Left lobe of liver (tissue), 2 donors: ENCODE results near the gene SLC35B2. TPM values are rescaled to one million over a fixed set of nuclear protein-coding genes. Genes with fewer than 3 reads are reported as not detected.
A peak's percentile ranks its signal among the peaks of the same experiment; 100 is the strongest.

Experiments
- ATAC-seq: fragments of 200-7000 bp; cut with Tn5 transposase; one replicate; pipeline ENCODE4 v1.9.1; 2020; ENCODE audit warnings: mild to moderate bottlenecking, moderate library complexity
- DNase-seq: peaks from one replicate; pipeline ENCODE4 v3.0.0-alpha.2; 2020; ENCODE audit warnings: low spot score
- total RNA-seq: library from RNA; stranded (reverse); gene quantifications from one replicate; pipeline ENCODE4 v1.2.1, GENCODE V29; 2021
- donor health status: DM: no; HTN: no; CAD: no; lungs with moderate emphysema.
- donor health status: DM: no; HTN: yes; CAD: no.

The SLC35B2 gene
- total RNA-seq, 1 donor from 2014 or later, result 18.4 TPM

DNA sequence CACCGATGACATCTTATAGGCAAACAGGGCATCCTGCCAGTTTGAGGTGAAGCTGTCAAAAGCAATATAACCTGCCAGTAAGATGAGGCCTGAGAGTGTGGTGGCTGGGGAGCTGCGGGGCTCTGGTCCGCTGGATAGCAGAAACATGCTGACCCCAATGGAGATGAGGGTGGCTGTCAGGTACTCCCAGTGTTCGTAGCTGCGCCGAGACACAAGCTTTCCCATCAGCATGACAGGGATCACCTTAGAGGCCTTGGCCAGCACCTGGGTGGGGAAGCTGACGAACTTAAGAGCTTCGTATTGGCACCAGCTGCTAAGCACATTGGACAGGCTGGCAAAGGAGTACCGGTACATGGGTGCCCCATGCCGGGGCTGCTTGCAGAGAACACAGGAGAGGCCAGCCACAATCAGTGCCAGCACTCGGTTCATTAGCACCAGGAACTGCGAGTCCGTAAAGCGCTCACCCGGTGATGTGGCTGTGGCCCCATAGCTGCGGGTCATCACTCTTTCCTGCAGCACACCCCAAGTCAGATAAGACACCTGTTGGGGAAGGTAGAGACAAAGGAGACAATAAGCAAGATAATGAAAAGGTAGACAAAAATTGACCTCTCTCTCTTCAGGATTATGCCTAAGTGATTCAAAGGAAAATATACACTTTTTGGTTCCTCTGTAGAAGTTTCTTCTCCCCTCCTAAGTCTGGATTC lies 2.1 kb downstream of the SLC35B2 start:
- ATAC-seq, result no peak
- DNase-seq, result no peak

DNA sequence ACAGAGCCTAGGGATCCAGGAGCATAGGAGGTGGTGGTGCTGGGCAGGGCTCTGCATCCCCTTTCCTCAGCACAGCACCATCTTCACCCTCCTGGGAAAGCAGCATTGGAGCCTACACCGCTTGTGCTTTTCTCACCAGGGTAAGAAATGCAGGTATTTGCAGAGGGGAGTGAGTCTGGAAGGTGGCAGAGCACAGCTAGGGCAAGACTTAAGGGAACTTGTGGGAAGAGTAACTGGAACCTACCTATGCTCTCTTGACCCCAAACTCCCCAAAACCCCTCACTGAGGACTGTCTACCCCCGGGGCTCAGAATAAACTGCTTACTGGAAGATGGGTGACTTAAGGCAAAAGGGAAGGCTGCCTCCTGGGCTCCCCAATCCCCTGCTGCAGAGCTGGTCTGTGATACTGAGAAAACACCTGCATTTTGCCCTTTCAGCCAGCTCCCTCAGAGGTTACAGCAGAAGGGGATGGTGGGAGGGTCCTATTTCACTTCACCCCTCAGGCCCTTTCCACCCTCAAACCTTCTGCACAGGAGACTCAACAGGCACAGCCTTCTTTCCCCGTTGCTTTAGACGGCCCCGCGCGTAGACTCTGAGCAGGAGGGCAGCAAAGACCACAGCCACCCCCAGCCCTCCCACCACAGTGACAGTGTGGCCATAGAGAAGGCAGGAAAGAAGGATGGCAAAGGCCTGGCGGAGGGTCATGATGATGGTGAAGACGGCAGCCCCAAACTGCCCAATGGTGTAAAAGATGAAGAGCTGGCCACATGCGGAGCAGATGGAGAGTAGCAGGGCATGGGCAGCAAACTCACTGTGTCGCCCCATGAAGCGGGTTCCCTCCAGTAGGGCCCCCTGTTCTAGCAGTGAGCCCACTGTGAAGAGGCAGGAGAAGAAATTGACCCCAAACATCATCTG lies 2.9 kb downstream of the SLC35B2 start:
- DNase-seq (no peak), ATAC-seq (no peak)

DNA sequence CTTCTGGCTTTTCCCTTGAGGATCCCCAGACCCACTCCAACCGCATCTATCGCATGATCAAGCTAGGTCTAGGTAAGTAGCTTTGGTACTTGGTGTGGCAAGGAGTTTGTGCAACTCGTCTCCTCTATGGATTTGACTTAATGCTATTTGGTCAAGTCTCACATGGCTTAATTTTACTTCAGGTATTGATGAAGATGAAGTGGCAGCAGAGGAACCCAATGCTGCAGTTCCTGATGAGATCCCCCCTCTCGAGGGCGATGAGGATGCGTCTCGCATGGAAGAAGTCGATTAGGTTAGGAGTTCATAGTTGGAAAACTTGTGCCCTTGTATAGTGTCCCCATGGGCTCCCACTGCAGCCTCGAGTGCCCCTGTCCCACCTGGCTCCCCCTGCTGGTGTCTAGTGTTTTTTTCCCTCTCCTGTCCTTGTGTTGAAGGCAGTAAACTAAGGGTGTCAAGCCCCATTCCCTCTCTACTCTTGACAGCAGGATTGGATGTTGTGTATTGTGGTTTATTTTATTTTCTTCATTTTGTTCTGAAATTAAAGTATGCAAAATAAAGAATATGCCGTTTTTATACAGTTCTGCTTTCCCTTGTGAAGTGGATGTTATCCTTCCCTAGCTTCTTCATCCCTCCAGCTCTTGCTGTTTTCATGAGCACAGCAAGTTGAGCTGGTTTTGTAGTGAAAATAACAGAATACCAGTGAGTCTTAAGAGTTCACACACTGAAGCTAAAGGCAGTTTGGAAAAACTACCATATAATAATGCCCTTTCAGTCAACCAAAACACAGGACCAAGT lies 3.8 kb downstream of the SLC35B2 start:
- ATAC-seq (peak; percentile 9), DNase-seq (no peak)

DNA sequence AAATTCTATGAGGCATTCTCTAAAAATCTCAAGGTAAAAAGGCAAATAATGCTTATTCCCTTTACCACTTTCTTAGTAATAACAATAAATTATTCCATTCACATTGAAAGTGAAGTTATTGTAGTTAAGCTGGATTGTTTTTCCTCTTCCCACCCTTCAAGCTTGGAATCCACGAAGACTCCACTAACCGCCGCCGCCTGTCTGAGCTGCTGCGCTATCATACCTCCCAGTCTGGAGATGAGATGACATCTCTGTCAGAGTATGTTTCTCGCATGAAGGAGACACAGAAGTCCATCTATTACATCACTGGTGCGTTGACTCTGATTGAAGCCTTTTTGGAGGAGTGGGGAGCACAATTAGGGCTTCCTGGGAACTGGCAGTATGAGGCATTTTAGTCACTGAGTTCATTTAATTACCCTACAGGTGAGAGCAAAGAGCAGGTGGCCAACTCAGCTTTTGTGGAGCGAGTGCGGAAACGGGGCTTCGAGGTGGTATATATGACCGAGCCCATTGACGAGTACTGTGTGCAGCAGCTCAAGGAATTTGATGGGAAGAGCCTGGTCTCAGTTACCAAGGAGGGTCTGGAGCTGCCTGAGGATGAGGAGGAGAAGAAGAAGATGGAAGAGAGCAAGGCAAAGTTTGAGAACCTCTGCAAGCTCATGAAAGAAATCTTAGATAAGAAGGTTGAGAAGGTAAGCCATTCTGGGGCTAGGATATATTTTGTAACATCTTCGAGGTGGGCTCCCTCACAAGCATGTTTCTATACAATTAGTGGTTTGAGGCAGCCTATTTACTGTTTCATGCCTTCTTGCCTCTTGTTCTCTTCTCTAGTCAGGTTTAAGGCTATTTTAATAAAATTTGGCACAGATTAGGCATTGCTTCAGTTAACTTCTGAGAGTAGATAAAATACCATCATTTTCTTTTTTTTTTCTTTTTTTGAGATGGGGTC lies 5.5 kb downstream of the SLC35B2 start:
- DNase-seq (no peak), ATAC-seq (no peak)

DNA sequence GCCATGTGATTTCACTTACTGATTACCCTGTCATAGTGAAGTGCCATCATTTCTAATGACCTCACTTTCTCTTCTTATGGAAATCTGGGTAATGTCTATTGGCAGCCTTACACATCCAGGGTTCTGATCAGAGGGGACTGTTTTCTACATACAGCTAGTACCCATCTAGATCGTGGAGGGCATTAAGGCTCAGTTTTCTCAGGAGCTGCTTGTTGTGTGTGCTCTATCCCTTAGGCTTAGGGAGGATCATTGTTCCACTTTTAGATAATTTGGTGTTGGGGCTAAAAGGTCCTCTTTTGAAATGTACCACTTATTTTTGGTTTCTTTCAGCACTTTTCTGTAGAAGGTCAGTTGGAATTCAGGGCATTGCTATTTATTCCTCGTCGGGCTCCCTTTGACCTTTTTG lies 6.6 kb downstream of the SLC35B2 start:
- no peak for DNase-seq

DNA sequence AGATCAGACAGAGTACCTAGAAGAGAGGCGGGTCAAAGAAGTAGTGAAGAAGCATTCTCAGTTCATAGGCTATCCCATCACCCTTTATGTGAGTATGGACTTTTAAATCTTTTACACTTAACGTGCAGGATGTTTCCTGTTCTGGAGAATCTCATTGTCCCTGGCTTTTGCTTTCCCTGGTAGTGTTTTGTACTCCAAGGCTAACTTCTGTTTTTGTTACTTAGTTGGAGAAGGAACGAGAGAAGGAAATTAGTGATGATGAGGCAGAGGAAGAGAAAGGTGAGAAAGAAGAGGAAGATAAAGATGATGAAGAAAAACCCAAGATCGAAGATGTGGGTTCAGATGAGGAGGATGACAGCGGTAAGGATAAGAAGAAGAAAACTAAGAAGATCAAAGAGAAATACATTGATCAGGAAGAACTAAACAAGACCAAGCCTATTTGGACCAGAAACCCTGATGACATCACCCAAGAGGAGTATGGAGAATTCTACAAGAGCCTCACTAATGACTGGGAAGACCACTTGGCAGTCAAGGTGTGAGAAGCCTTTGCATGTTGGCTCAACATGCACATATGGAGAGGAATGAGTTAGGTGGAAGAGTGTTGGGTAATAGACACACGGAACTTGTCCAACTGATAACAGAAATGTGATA lies 7.1 kb downstream of the SLC35B2 start:
- no peak for ATAC-seq
- DNase-seq, result no peak

More for the DNA sequence above, 6.6 kb downstream of the SLC35B2 start:
- ATAC-seq, result no peak

DNA sequence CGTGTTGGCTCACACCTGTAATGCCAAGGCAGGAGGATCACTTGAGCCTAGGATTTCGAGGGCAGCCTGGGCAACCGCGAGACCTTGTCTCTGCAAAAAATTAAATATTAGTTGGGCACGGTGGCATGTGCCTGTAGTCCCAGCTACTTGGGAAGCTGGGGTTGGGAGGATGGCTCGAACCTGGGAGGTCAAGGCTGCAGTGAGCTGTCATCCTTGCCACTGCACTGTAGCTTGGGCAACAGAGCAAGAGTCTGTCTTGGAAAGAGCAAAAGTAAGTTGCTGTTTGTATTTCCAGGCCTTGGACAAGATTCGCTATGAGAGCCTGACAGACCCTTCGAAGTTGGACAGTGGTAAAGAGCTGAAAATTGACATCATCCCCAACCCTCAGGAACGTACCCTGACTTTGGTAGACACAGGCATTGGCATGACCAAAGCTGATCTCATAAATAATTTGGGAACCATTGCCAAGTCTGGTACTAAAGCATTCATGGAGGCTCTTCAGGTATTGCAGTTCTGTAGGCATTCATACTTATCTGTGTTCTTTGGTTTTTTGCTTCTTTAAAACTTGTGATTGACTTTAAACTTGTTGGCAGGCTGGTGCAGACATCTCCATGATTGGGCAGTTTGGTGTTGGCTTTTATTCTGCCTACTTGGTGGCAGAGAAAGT lies 8.1 kb downstream of the SLC35B2 start:
- no peak for DNase-seq
- ATAC-seq, result no peak

DNA sequence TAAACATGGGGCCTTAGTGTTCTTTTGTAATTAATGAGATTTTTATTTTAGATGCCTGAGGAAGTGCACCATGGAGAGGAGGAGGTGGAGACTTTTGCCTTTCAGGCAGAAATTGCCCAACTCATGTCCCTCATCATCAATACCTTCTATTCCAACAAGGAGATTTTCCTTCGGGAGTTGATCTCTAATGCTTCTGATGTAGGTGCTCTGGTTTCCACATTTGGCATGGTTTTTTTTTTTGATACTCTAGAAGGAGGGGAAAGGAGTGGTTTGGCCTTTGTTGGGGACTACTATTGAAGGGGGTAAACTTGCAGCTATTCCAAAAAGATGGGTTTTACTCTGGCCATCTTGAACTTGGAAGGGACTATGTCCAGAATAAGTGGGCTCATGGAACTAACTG lies 8.7 kb downstream of the SLC35B2 start:
- ATAC-seq, result no peak
- DNase-seq, result no peak

DNA sequence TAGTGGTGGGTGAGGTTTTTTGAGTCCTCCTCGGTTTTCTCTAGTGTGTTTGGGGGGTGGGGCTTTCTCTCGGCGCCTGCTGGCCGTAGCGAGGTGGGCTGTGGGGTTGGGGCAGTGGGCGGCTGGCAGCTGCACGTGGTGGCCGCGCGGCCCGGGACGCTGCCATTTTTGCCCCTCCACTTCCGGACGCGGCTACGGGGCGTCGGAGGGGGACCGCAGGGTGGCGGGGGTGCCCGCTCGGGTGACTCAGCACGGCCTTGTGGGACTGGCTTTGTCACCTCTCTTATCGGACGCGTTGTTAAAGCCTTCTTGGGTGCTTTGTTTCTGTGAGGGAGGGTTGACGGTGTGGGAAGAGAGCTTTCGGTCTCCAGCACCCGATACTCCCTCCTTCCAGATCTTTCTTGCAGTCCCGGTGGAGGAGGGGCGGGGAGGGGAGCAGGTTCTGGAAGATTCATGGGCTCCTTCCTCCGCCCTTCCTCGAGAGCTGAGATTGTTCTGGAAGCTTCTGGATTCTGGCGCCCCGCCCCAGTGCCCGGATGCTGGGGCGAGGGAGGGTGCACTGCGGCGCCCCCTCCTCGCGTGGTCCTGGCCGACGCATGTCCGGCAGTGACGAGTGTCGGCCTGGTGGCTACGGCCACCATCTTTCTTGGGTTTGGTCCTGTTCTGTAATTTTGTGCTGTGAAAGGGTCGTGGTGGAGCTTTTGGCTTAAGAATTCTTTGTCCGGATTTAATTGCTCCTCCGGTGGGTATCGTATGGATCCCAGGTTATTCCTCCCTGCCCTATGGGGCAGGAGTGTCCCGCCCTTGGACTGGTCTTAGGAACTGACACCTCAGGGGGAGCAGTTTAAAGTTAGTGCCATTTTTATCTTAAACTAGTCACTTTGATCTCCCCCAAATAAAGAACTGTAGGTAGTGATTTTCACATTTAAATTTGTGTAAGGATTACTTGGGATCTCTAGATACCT lies 9.7 kb downstream of the SLC35B2 start:
- peak; percentile 12 for ATAC-seq
- DNase-seq, result peak; percentile 79

DNA sequence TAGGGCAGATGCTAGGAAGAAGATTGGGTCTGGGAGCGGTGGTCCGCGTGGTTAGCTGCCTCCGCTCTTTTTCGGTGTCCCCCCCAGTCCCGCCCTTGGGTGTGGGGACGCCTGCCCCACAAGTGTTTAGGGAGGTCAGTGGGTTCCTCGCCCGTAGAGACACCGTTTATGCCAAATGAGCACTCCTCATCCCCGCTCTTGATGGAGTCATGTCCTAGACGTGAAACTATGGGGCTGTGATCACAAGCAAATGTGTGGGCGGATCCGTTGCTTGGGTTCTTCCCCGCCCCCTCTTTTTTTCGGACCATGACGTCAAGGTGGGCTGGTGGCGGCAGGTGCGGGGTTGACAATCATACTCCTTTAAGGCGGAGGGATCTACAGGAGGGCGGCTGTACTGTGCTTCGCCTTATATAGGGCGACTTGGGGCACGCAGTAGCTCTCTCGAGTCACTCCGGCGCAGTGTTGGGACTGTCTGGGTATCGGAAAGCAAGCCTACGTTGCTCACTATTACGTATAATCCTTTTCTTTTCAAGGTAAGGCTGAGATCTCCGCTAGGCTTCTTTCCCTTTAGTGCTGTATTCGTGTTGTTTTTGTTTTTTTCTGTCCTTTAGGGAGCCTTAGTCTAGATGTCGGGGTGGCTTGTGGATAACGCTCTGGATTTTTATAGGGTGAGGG lies 10.5 kb downstream of the SLC35B2 start, which contains the start of gene HSP90AB1:
HSP90AB1 (plus strand) TSS at position 439 of the 675 bp plus-strand sequence. CDS start 1,529 bp downstream, outside the sequence.
- DNase-seq (peak; percentile 97), ATAC-seq (peak; percentile 80)

DNA sequence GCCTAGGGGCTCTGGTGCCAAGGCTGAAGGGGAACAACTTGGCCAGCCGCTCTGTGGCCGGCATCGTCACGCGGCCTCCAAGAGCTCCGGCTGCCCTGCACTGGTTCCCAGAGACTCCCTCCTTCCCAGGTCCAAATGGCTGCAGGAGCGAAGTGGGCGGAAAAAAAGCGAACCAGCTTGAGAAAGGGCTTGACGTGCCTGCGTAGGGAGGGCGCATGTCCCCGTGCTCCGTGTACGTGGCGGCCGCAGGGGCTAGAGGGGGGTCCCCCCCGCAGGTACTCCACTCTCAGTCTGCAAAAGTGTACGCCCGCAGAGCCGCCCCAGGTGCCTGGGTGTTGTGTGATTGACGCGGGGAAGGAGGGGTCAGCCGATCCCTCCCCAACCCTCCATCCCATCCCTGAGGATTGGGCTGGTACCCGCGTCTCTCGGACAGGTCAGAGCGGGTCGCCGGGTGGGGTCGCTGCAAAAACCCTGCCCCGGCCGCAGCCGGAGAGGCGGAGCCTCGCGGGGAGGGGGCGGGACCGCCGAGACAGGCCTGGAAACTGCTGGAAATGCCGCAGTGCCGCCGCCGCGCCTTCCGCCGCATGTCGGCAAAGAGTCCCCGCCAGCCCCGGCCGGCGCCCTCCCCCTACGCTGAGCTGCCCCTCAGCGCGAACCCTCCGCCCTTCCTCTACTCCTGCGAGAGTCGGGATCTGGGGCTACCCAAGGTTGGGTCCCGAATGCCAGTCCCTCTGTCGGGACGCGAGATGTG lies 11.2 kb downstream of the SLC35B2 start:
- peak; percentile 81 for ATAC-seq
- peak; percentile 95 for DNase-seq

DNA sequence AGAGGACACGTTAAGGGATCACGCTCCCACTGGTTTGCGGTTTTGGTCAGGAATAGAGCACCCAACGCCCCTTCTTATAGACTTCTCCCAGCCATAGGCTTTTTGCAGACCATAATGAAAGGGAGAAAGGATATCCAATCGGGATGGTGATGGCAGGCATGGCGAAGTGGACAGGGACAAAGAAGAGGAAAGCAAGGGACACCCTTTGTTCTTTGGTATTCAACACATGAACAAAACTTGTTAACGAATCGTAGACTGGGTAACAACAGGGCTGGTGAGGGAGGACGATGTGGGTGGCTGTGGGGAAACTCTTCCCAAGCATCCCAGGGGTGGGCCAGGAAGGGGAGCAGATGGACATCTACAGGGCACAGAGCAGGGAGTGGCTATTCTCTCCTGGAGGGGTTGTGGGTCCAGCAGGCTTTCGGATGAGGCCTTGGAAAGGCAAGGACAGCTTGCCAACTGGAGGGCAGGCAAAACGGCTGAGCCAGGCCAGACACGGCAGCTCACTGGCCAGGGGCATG lies 11.9 kb downstream of the SLC35B2 start:
- DNase-seq (no peak), ATAC-seq (no peak)

DNA sequence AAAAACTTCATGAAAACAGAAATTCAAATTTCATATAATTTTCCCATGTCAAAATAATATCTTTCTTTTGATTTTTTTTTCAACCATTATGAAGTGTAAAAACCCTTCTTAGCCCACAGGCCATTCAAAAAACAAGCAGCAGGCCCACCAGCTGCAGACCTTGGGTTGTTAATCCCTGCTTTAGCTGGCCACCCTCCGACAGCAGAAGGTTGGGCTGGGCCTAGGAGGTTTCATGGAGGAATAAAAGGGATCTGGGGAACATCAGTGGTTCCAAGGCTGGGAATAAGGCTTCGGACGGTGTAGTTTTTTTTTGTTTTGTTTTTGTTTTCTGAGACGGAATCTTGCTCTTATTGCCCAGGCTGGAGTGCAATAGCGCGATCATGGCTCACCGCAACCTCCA lies 14.0 kb downstream of the SLC35B2 start:
- ATAC-seq (no peak), DNase-seq (no peak)

DNA sequence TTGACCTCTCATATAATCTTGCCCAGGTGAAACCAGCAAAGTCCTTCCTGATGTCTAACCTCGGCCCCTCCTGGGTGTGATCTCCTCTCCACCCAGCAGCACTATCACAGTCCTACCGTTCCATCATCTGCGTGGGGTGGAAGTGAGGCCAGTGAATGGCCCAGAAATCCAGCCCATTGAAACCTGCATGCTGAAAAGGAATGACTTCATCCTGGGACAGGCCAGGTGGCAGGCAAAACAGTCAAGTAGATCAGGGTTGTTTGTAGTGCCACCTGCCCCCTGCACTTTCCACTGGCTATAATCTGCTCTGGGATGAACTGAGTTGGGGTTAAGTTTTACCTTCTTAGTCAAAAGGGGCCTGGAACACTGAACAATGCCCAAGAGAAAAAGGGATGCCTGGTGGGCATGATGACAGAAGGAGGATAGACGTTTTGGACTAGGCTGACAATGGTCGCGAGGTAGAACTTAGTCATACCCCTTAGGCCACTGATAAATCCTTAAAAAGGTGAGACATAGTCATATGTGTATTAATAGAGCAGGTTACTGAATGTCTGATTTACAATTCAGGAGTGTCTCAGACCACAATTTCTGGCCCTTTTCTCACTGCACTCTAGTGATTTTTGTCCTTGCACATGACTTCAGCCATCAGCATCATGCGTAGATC lies 18.5 kb downstream of the SLC35B2 start:
- ATAC-seq, result no peak
- no peak for DNase-seq

DNA sequence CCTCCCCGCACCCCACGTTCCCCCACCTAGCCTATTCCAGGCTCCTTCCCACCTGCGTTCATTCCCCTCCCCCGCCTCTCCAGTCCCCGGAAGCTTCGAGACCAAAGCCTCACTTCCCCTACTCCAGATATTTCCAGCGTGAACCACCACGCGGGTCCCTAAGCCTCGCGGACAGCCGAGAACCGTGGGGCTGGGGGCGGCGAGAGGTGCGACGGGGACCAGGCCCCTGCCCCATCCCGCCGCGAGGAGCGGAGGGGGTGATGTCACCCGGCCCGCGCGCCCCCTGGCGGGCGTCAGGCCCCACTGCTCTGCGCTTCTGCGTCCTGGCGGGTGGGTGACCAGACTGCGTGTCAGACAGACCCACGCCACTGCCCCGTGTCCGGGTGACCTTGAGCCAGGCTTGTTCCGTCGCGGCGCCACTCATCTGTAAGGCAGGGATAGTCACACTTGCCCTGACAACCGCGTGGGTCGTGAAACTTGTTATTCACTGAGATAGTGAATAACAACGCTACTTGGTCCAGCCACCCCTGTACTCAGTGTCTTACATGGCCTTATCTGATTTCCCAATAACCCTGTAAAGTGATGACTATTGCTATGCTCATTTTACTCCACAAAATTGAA lies 19.4 kb downstream of the SLC35B2 start:
- peak; percentile 83 for DNase-seq
- ATAC-seq, result peak; percentile 71
